GM23248 (cell line): ENCODE data around the gene NOL7.

ENCODE experiments used
- EZH2 ChIP-seq: fragments of 200-600 bp; sonication (generic); IDR thresholded peaks from 2 replicates; pipeline ENCODE4 v1.6.1; 2018; ENCODE audit warnings: antibody characterized with exemption, mild to moderate bottlenecking; ENCODE audit not compliant: insufficient read depth, poor library complexity, severe bottlenecking
- EZH2phosphoT487 ChIP-seq: fragments of 200-600 bp; sonication (generic); IDR thresholded peaks from 2 replicates; pipeline ENCODE4 v1.6.1; 2018; ENCODE audit warnings: antibody characterized with exemption, moderate library complexity, mild to moderate bottlenecking, low read depth; ENCODE audit not compliant: insufficient read depth

DNA sequence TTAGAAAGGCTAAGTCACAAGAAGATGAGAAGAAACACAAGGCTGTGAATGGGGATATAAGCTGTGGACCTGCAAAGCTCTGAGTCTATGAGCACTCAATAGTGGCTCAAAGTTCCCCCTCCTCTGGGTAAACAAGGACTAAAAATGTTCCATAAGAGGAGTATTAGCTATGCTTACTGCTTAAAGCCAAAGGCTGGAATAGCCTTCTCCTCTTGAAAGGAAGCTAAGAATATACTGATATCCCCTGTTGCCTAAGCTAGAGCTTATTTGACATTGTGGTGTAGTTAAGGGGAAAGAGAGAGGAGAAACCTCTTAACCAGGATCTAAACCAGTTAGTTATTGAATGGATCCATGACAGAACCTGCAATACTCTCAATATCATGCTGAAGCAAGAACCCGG is 45.8 kb downstream of the NOL7 start:
- TF ChIP-seq EZH2phosphoT487, result no peak
- TF ChIP-seq EZH2, result no peak
